ENCODE data around the gene MST1R.

MST1R gene

DNA sequence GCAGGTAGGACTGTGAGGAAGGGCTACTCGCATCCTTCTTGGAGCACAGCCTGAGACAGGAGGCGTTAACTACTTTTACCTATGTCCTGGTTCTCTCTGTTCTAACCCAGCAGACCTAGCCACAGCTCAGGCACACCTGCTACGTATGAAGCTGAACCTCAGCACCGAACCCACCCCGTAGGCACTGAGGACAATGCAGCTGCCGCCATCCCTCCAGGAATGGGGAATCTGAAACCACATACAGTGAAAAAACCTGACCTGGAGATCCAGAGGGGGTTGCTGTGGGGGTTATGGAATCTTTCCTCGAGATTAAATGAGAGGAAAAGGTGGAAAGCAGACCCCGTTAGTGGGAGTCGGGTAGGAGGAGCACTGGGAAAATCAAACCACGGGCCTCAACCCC lies 14.4 kb downstream of the MST1R start:
- DNase-seq (ENCODE audit: insufficient read length, low spot score) (no peak), FAIRE-seq (no peak)
- TF ChIP-seq, protein P1, sequence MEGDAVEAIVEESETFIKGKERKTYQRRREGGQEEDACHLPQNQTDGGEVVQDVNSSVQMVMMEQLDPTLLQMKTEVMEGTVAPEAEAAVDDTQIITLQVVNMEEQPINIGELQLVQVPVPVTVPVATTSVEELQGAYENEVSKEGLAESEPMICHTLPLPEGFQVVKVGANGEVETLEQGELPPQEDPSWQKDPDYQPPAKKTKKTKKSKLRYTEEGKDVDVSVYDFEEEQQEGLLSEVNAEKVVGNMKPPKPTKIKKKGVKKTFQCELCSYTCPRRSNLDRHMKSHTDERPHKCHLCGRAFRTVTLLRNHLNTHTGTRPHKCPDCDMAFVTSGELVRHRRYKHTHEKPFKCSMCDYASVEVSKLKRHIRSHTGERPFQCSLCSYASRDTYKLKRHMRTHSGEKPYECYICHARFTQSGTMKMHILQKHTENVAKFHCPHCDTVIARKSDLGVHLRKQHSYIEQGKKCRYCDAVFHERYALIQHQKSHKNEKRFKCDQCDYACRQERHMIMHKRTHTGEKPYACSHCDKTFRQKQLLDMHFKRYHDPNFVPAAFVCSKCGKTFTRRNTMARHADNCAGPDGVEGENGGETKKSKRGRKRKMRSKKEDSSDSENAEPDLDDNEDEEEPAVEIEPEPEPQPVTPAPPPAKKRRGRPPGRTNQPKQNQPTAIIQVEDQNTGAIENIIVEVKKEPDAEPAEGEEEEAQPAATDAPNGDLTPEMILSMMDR (IDR thresholded peaks at IDR 0.05; ENCODE audit: insufficient read depth, missing control alignments), result no peak

DNA sequence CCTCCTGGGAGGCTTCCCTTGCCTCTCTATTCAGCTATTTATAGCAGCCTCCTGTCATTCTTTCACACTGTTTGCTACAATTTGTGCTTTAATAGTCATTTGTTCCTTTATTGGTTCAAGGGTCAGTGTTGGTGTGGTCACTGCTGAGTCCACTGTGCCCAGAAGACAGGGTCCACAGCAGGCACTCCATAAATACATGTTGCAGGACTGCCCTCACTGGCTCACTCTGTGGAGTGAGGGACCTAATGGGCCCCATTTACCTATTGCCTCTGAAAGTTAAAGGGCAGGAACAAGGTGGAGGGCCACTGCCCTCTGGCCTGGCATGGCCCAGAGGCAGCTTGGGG lies 16.8 kb downstream of the MST1R start:
- FAIRE-seq (no peak), DNase-seq (ENCODE audit: insufficient read length, low spot score) (no peak)
- TF ChIP-seq, protein P1 (IDR thresholded peaks at IDR 0.05; ENCODE audit: insufficient read depth, missing control alignments), result no peak

DNA sequence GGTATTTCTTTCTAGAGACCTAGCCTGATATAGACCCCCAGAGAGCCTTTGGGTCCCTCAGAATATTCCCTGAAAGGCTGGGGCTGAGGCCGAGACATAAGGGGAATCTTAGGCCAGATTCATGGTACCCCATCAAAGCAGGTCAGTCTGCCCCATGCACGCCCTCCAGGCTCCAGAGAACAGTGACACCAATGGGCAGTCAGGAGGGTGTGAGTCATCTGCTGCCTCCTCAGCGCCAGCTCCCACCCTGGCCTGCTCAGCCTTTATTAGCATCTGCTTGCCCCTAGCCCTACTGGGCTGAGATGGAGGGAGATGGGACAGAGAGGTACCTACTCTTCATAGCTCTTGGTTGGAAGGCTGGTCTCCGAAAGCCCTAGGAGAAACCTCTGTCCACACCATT lies 19.7 kb downstream of the MST1R start:
- no peak for FAIRE-seq
- TF ChIP-seq, protein P1 (IDR thresholded peaks at IDR 0.05; ENCODE audit: insufficient read depth, missing control alignments), result no peak
- DNase-seq (ENCODE audit: insufficient read length, low spot score), result no peak

DNA sequence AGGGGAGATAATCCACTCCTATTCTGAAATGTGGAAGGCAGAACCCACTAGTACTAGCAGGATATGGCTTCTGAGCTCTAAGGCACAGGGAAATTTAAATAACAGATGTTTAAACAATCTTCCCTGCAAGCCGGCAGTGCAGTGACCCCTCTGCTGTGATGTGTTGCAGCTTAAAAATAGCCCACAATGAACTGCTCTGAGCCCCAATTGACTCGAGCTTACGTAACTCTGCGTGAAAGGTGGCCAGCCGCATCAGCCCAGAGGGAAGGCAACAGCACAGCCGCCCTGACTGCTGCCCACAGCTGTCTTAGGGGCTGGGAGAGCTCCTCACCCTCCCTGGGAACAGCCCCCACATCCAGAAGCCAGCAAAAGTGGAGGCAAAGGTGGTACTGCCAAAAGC lies 21.5 kb downstream of the MST1R start:
- FAIRE-seq (no peak), DNase-seq (ENCODE audit: insufficient read length, low spot score) (no peak)
- TF ChIP-seq, protein P1 (IDR thresholded peaks at IDR 0.05; ENCODE audit: insufficient read depth, missing control alignments), result no peak

DNA sequence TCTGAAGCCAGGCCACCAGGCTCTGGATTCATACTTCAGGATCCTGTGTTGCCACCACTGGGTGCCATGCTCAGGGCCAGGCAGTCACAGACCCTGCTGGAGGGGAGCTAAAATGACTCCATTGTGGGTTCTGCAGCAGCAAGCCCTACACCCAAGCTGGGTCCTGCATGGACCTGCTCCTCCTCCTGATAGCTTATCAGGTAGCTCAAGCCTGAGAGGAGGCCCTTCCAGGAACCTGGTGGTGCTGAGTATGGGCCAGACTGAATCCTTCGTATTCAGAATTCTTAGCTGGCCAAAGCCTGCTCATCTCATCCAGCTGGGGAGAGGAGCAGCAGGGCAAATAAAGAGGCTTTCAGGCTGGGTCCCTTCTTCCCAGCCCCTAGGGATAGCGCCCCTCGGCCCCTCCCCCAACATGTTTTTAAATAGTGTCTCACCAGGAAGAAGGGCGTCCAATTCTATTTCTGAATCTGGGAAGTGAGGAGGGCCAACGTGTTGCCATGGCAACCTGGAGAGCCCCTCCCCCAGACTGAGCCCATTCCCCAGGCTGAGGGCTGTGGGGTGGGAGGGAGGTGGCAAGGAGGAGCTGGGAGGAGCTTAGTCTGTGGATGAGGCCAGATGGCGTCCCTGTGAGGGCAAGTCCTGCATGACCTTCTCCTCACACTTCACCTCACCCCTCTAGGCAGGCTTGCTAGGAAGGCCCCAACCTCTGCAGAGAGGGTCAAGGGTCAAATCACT lies 22.9 kb downstream of the MST1R start:
- FAIRE-seq (no peak), DNase-seq (ENCODE audit: insufficient read length, low spot score) (no peak)
- TF ChIP-seq, protein P1 (IDR thresholded peaks at IDR 0.05; ENCODE audit: insufficient read depth, missing control alignments), result no peak

DNA sequence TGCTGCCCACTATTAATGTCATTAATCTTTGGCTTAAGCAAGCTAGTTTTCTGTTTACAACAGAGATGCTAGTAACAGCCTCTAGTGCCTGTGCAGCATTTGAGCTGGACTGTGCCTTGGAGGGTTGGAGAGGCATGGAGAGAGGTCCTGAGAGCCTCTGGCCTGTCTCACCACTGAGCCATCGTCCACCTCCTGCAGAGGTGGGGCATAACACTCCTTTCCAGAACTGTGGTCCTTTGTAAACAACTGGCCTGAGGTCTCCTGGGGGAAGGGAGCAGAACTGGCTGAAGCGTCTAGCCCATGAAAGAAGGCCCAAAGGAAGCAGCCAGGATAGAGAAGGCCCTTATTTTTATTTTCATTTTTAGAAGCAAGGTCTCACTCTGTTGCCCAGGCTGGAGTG lies 24.0 kb downstream of the MST1R start:
- DNase-seq (ENCODE audit: insufficient read length, low spot score) (no peak), FAIRE-seq (no peak)
- TF ChIP-seq, protein P1 (IDR thresholded peaks at IDR 0.05; ENCODE audit: insufficient read depth, missing control alignments), result no peak

DNA sequence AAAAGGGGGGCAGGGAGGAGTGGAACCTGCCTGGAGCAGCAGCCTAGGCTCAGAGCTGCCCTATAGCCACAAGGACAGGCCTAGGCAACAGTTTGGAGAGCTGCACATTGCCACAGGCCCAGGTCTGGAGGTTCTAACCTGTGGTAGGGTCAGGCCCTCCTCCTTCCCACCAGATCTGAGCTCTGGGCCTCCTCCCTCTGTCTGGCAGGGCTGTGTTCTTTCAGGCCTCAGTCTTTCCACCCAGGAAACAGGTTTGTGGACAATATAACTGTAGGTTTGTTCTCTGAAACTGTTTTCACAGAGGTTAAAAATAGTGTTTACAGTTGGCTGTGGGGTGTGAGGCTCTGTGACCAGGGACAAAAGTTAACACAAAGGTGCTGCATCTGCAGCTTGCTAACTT lies 25.0 kb downstream of the MST1R start:
- DNase-seq (ENCODE audit: insufficient read length, low spot score) (no peak), FAIRE-seq (no peak)
- TF ChIP-seq, protein P1 (IDR thresholded peaks at IDR 0.05; ENCODE audit: insufficient read depth, missing control alignments), result no peak
